Measurements from ENCODE around the gene ATP6AP2.
"Not testable (repeated sequence)": the region's sequence is repeated elsewhere in the genome, so short reads cannot be mapped to it uniquely, and the experiment has no call there.

Gene ATP6AP2

DNA sequence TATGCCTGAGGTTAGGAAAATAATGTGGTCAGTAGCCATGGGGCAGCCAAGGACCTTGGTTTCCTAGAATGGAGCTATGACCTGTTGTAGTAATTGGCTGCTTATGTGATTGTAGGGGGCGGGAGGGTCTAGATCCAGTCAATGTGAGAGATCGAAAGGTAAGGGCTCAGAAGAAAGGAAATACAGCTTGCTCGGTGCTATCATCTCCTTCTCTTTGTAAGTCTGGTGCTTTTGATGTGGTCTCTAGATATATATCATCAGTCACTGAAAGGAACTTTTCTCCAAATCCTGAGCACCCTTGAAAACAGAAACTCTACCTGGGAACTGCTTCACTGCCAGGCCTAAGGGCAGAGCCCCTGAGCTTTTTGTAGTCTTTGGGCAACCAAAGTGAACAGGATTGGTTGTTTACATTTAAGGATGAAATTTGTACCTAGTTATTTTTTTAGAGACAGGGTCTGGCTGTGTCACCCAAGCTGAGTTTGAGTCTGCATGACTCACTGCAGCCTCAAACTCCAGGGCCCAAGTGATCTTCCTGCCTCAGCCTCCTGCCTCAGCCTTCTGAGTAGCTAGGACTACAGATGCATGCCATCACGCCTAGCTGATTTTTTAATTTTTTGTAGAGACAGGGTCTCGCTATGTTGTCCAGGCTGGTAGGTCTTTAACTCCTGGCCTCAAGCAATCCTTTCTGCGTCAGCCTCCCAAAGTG, 9.0 kb downstream of the ATP6AP2 start:
- H3K4me3 ChIP-seq (ENCODE audit: low read depth in 1 of 5, low read length in 5 of 5); H3K4me1 ChIP-seq (ENCODE audit: control insufficient read depth in 5 of 5, insufficient read depth in 5 of 5, low read length in 5 of 5): not testable (repeated sequence)

DNA sequence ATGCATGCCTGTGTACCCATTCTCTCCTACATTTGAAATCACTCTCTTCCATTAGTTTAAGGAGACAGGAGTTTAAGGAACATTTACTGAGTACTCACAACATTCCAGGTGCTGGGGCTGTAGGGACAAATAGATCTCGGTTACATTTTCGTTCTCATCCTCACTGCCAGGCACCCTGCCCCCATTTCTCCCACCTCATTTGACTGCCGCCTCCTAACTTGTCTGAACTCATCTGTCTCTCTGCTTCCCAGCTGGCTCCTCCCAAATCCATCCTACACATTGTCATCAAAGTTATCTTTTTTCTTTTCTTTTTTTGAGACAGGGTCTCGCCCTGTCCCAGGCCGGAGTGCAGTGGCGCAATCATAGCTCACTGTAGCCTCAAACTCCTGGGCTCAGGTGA, 22.7 kb downstream of the ATP6AP2 start:
- no peaks in the 10 kb centered on the region for H3K9me3 ChIP-seq (ENCODE audit: control insufficient read depth in 5 of 5, low read length in 5 of 5)
- H3K36me3 ChIP-seq (ENCODE audit: control insufficient read depth in 5 of 5, insufficient read depth in 5 of 5, low read length in 5 of 5) = peaks cover 13 to 22% (median 19%) of the 10 kb centered on the region in 5 donors
- no peak overlapping the region for H3K4me3 ChIP-seq (ENCODE audit: low read depth in 1 of 5, low read length in 5 of 5)
- no peak overlapping the region for H3K9ac ChIP-seq (ENCODE audit: low read length in 5 of 5)
- H3K27me3 ChIP-seq (ENCODE audit: control insufficient read depth in 5 of 5, insufficient read depth in 4 of 5, low read length in 5 of 5) = peaks cover 0 to 8% (median 3%) of the 10 kb centered on the region in 5 donors
- no peaks in the 10 kb centered on the region for H3K4me1 ChIP-seq (ENCODE audit: control insufficient read depth in 5 of 5, insufficient read depth in 5 of 5, low read length in 5 of 5)
- no peak overlapping the region for H3K27ac ChIP-seq (ENCODE audit: low read depth, low read length)

More for the DNA sequence above, 9.0 kb downstream of the ATP6AP2 start:
- H3K27me3 ChIP-seq (ENCODE audit: control insufficient read depth in 5 of 5, insufficient read depth in 4 of 5, low read length in 5 of 5); H3K27ac ChIP-seq (ENCODE audit: low read depth, low read length); H3K9me3 ChIP-seq (ENCODE audit: control insufficient read depth in 5 of 5, low read length in 5 of 5); H3K9ac ChIP-seq (ENCODE audit: low read length in 5 of 5): not testable (repeated sequence)
- peaks cover 7 to 23% (median 8%) of the 10 kb centered on the region in 5 donors for H3K36me3 ChIP-seq (ENCODE audit: control insufficient read depth in 5 of 5, insufficient read depth in 5 of 5, low read length in 5 of 5)

DNA sequence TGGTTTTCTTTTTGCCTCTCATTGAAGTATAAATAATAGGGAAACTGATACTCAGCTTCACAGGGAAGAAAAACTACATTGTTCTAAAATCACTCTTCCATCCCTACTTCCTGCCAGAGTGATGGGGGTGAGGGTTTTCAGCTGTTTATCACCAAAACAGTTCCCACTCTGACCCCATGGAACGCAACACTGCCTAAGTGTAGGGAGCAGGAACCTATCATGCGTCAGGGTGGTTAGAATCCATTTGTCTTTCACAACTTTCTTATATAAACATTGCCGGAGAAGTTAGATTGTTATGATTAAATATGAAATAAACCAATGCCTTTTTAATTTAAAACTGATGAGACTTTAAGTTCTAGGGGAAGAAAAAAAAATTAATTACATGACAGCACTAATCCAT, 26.6 kb downstream of the ATP6AP2 start:
- Histone ChIP-seq H3K4me3 (ENCODE audit: low read depth in 1 of 5, low read length in 5 of 5) (no peak overlapping the region), H3K9me3 (ENCODE audit: control insufficient read depth in 5 of 5, low read length in 5 of 5) (no peaks in the 10 kb centered on the region), H3K4me1 (ENCODE audit: control insufficient read depth in 5 of 5, insufficient read depth in 5 of 5, low read length in 5 of 5) (no peaks in the 10 kb centered on the region), H3K36me3 (ENCODE audit: control insufficient read depth in 5 of 5, insufficient read depth in 5 of 5, low read length in 5 of 5) (peaks cover 0 to 6% (median 0%) of the 10 kb centered on the region in 5 donors), H3K9ac (ENCODE audit: low read length in 5 of 5) (no peak overlapping the region), H3K27ac (ENCODE audit: low read depth, low read length) (no peak overlapping the region), H3K27me3 (ENCODE audit: control insufficient read depth in 5 of 5, insufficient read depth in 4 of 5, low read length in 5 of 5) (peaks cover 0 to 8% (median 3%) of the 10 kb centered on the region in 5 donors)

DNA sequence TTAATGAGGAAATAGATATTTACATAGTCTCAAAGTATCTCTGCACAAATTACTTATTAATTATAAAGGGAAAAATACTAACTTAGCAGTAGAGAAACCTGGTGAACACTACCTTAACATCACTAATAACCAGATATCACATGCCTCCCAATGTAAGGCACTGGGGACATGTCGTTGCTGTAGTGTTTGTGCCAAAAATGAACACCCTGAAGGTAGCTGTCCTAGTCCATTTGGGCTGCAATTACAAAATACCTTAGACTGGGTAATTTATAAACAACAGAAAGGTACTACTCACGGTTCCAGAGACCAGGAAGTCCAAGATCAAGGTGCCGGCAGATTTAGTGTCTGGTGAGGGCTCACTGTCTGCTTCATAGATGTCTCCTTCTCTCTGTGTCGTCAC, 31.7 kb downstream of the ATP6AP2 start:
- peaks cover 0 to 13% (median 3%) of the 10 kb centered on the region in 5 donors for H3K27me3 ChIP-seq (ENCODE audit: control insufficient read depth in 5 of 5, insufficient read depth in 4 of 5, low read length in 5 of 5)
- no peaks in the 10 kb centered on the region for H3K4me1 ChIP-seq (ENCODE audit: control insufficient read depth in 5 of 5, insufficient read depth in 5 of 5, low read length in 5 of 5)
- no peaks in the 10 kb centered on the region for H3K36me3 ChIP-seq (ENCODE audit: control insufficient read depth in 5 of 5, insufficient read depth in 5 of 5, low read length in 5 of 5)
- H3K27ac ChIP-seq (ENCODE audit: low read depth, low read length) = no peak overlapping the region
- H3K9ac ChIP-seq (ENCODE audit: low read length in 5 of 5) = no peak overlapping the region
- H3K9me3 ChIP-seq (ENCODE audit: control insufficient read depth in 5 of 5, low read length in 5 of 5) = no peaks in the 10 kb centered on the region
- no peak overlapping the region for H3K4me3 ChIP-seq (ENCODE audit: low read depth in 1 of 5, low read length in 5 of 5)

- no peaks in the 10 kb centered on the region for H3K4me1 ChIP-seq (ENCODE audit: control insufficient read depth in 5 of 5, insufficient read depth in 5 of 5, low read length in 5 of 5)
- no peaks in the 10 kb centered on the region for H3K9me3 ChIP-seq (ENCODE audit: control insufficient read depth in 5 of 5, low read length in 5 of 5)
- no peak overlapping the region for H3K27ac ChIP-seq (ENCODE audit: low read depth, low read length)
- peaks cover 0 to 15% (median 5%) of the 10 kb centered on the region in 5 donors for H3K27me3 ChIP-seq (ENCODE audit: control insufficient read depth in 5 of 5, insufficient read depth in 4 of 5, low read length in 5 of 5)
- H3K9ac ChIP-seq (ENCODE audit: low read length in 5 of 5) = no peak overlapping the region
- no peaks in the 10 kb centered on the region for H3K36me3 ChIP-seq (ENCODE audit: control insufficient read depth in 5 of 5, insufficient read depth in 5 of 5, low read length in 5 of 5)
- no peak overlapping the region for H3K4me3 ChIP-seq (ENCODE audit: low read depth in 1 of 5, low read length in 5 of 5)
Observed at GRCh38 chrX:40615976-40616375, 35.2 kb downstream of the ATP6AP2 start.

DNA sequence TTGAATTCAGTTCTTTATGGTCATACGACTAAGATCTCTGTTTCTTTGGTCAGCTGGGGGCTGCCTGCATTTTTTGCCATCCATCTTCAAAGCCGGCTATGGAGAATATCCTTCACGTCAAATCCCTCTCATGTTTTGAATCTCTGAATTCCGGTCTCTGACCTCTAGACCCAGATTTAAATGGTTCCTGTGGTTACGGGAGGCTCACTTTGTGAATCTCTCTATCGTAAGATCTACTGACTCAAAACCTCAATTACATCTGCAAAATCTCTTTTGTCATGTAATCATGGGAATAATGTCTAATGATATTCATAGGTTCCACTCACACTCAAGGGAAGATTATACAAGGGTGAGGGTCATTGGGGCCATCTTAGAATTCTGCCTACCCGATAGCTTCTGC, 36.8 kb downstream of the ATP6AP2 start:
- no peaks in the 10 kb centered on the region for H3K36me3 ChIP-seq (ENCODE audit: control insufficient read depth in 5 of 5, insufficient read depth in 5 of 5, low read length in 5 of 5)
- H3K4me1 ChIP-seq (ENCODE audit: control insufficient read depth in 5 of 5, insufficient read depth in 5 of 5, low read length in 5 of 5) = peaks cover 0 to 1% (median 0%) of the 10 kb centered on the region in 5 donors
- H3K9me3 ChIP-seq (ENCODE audit: control insufficient read depth in 5 of 5, low read length in 5 of 5) = peaks cover 0 to under 1% (median 0%) of the 10 kb centered on the region in 5 donors
- H3K27ac ChIP-seq (ENCODE audit: low read depth, low read length) = no peak overlapping the region
- no peak overlapping the region for H3K4me3 ChIP-seq (ENCODE audit: low read depth in 1 of 5, low read length in 5 of 5)
- no peak overlapping the region for H3K9ac ChIP-seq (ENCODE audit: low read length in 5 of 5)
- H3K27me3 ChIP-seq (ENCODE audit: control insufficient read depth in 5 of 5, insufficient read depth in 4 of 5, low read length in 5 of 5) = peaks cover 0 to 14% (median 8%) of the 10 kb centered on the region in 5 donors

DNA sequence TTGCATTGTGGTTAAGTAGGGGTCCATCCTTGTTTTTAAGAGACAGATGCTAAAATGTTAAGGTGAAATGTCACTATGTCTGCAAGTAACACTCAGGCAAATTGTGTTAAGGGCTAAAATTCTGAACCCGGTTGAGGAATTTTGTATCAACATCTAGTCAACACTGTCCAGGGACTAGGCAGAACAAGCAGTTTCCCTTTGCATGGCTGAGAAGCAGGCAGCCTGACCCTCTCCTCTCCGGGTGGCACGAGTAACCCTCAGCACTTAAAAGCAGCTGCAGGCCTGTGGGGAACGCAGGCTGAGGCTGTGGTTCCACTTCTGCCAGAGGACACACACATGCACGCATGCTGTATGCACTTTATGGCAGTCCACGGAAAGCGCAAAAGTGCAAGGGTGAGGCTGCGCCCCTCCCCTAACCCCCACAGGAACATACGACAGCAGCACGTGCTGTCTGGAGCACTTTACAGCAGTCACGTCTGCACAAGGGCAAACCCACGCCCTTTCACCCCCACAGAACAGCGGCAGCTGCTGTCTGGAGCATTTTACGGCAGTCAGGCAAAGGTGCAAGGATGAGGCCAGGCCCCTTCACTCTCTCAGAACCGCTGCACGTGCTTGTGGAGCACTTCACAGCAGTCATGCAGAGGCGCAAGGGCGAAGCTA, 41.8 kb downstream of the ATP6AP2 start:
- peaks cover 0 to 12% (median 8%) of the 10 kb centered on the region in 5 donors for H3K27me3 ChIP-seq (ENCODE audit: control insufficient read depth in 5 of 5, insufficient read depth in 4 of 5, low read length in 5 of 5)
- H3K9me3 ChIP-seq (ENCODE audit: control insufficient read depth in 5 of 5, low read length in 5 of 5) = peaks cover 0 to 14% (median 9%) of the 10 kb centered on the region in 5 donors
- peaks cover 2 to 5% (median 4%) of the 10 kb centered on the region in 5 donors for H3K36me3 ChIP-seq (ENCODE audit: control insufficient read depth in 5 of 5, insufficient read depth in 5 of 5, low read length in 5 of 5)
- no peak overlapping the region for H3K27ac ChIP-seq (ENCODE audit: low read depth, low read length)
- H3K4me3 ChIP-seq (ENCODE audit: low read depth in 1 of 5, low read length in 5 of 5) = peak overlapping the region in 3 of 5 donors; percentile 3 to 51 (median 24)
- H3K9ac ChIP-seq (ENCODE audit: low read length in 5 of 5) = no peak overlapping the region
- H3K4me1 ChIP-seq (ENCODE audit: control insufficient read depth in 5 of 5, insufficient read depth in 5 of 5, low read length in 5 of 5) = peaks cover 0 to 4% (median 0%) of the 10 kb centered on the region in 5 donors

DNA sequence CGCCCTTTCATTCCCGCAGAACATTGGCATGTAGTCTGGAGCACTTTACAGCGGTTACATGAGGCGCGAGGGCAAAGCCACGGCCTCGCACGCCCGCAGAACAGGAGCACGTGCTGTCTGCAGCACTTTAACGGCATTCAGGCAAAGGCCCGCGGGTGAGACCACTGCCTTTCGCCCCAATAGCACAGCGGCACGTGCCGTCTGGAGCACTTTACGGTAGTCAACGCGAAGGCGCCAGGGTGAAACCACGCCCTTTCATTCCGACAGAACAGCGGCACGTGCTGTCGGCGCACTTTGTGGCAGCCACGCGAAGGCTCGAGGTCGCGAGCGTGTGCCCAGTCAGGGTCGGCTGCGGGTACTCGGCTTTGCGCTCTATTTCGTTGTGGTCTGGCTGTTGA, 42.4 kb downstream of the ATP6AP2 start, which contains the start of gene MPC1L:
TSS of gene MPC1L (plus strand) at position 290 of the 398 bp plus-strand sequence. CDS start 138 bp downstream, outside the sequence.
- Histone ChIP-seq H3K36me3 (ENCODE audit: control insufficient read depth in 5 of 5, insufficient read depth in 5 of 5, low read length in 5 of 5) (peaks cover 4 to 9% (median 7%) of the 10 kb centered on the region in 5 donors), H3K27me3 (ENCODE audit: control insufficient read depth in 5 of 5, insufficient read depth in 4 of 5, low read length in 5 of 5) (peaks cover 0 to 9% (median 8%) of the 10 kb centered on the region in 5 donors), H3K4me3 (ENCODE audit: low read depth in 1 of 5, low read length in 5 of 5) (peak within 1 kb of the TSS in 3 of 5 donors; percentile 3 to 51 (median 24)), H3K4me1 (ENCODE audit: control insufficient read depth in 5 of 5, insufficient read depth in 5 of 5, low read length in 5 of 5) (peaks cover 0 to 4% (median 0%) of the 10 kb centered on the region in 5 donors), H3K9ac (ENCODE audit: low read length in 5 of 5) (no peak within 1 kb of the TSS), H3K27ac (ENCODE audit: low read depth, low read length) (no peak within 1 kb of the TSS), H3K9me3 (ENCODE audit: control insufficient read depth in 5 of 5, low read length in 5 of 5) (peaks cover 0 to 14% (median 9%) of the 10 kb centered on the region in 5 donors)

DNA sequence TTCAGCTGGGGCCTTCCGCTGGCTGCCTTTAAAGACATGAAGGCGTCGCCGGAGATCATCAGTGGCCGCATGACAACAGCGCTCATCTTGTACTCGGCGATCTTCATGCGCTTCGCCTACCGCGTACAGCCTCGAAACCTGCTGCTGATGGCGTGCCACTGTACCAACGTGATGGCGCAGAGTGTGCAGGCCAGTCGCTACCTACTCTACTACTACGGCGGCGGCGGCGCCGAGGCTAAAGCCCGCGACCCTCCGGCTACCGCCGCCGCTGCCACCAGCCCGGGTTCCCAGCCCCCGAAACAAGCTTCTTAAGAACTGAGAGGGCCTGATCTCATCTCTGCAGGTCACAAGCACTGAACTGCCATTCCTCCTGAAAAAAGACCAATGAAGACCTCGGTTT, 42.9 kb downstream of the ATP6AP2 start:
- Histone ChIP-seq H3K27ac (ENCODE audit: low read depth, low read length) (no peak overlapping the region), H3K4me1 (ENCODE audit: control insufficient read depth in 5 of 5, insufficient read depth in 5 of 5, low read length in 5 of 5) (peaks cover 0 to 4% (median 0%) of the 10 kb centered on the region in 5 donors), H3K36me3 (ENCODE audit: control insufficient read depth in 5 of 5, insufficient read depth in 5 of 5, low read length in 5 of 5) (peaks cover 4 to 14% (median 11%) of the 10 kb centered on the region in 5 donors), H3K27me3 (ENCODE audit: control insufficient read depth in 5 of 5, insufficient read depth in 4 of 5, low read length in 5 of 5) (peaks cover 0 to 9% (median 8%) of the 10 kb centered on the region in 5 donors), H3K9me3 (ENCODE audit: control insufficient read depth in 5 of 5, low read length in 5 of 5) (peaks cover 0 to 14% (median 9%) of the 10 kb centered on the region in 5 donors), H3K4me3 (ENCODE audit: low read depth in 1 of 5, low read length in 5 of 5) (no peak overlapping the region), H3K9ac (ENCODE audit: low read length in 5 of 5) (no peak overlapping the region)

GRCh38 chrX:40625294-40625693, 44.5 kb downstream of the ATP6AP2 start:
- peaks cover 0 to 9% (median 8%) of the 10 kb centered on the region in 5 donors for H3K27me3 ChIP-seq (ENCODE audit: control insufficient read depth in 5 of 5, insufficient read depth in 4 of 5, low read length in 5 of 5)
- H3K4me1 ChIP-seq (ENCODE audit: control insufficient read depth in 5 of 5, insufficient read depth in 5 of 5, low read length in 5 of 5) = peaks cover 0 to 4% (median 0%) of the 10 kb centered on the region in 5 donors

More at GRCh38 chrX:40625294-40625693, 44.5 kb downstream of the ATP6AP2 start:
- Histone ChIP-seq H3K4me3 (ENCODE audit: low read depth in 1 of 5, low read length in 5 of 5) (no peak overlapping the region), H3K9me3 (ENCODE audit: control insufficient read depth in 5 of 5, low read length in 5 of 5) (peaks cover 0 to 14% (median 9%) of the 10 kb centered on the region in 5 donors), H3K27ac (ENCODE audit: low read depth, low read length) (no peak overlapping the region), H3K9ac (ENCODE audit: low read length in 5 of 5) (no peak overlapping the region), H3K36me3 (ENCODE audit: control insufficient read depth in 5 of 5, insufficient read depth in 5 of 5, low read length in 5 of 5) (peaks cover 9 to 28% (median 23%) of the 10 kb centered on the region in 5 donors)

Measured in subcutaneous abdominal adipose tissue (tissue), 5 donors.